DOHH2 (cell line): ENCODE measurements around the gene BANK1.

ENCODE experiments used
- CTCF ChIP-seq: fragments of 200-600 bp; sonication (generic); IDR thresholded peaks from one replicate; pipeline ENCODE4 v1.5.1; 2014; ENCODE audit warnings: antibody characterized with exemption, mild to moderate bottlenecking, low read depth, low read length; ENCODE audit not compliant: poor library complexity, severe bottlenecking
- EZH2phosphoT487 ChIP-seq: fragments of 200-600 bp; sonication (generic); IDR thresholded peaks from 2 replicates; pipeline ENCODE4 v1.6.1; 2017; ENCODE audit warnings: borderline replicate concordance, mild to moderate bottlenecking, antibody characterized with exemption, low read length, moderate library complexity, mixed read lengths

GRCh38 chr4:102116121-102116520, 325.6 kb downstream of the BANK1 start:
- TF ChIP-seq CTCF (no peak), EZH2phosphoT487 (no peak)
